ENCODE results near the gene REPS1. TPM values are rescaled to one million over a fixed set of nuclear protein-coding genes. Genes with fewer than 3 reads are reported as not detected.

The REPS1 gene
- total RNA-seq, 1 experiment from 2014 or later = 74.4 TPM

DNA sequence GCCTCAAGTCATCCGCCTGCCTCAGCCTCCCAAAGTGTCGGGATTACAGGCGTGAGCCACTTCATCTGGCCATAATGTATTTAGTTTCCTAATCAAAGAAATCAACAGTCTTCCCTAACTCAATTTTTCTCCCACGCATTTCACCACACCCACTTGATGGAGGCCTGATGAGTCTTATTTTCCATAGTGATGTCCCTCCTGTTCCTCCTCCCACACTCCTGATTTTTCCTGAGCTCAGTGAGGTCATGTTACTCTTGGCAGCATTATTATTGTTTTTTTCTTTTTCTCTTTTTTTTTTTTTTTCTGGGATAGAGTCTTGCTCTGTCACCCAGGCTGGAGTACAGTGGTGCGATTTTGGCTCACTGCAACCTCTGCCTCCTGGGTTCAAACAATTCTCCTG is 49.4 kb upstream of the REPS1 start:
- H2BK15ac ChIP-seq (ENCODE audit: low read depth, low read length) = no peak overlapping the region
- H3K18ac ChIP-seq (ENCODE audit: insufficient read length, low read depth, low read length) = no peak overlapping the region
- no peak overlapping the region for H3K4me3 Mint-ChIP-seq
- peak overlapping the region in 1 of 3 experiments; percentile 59; a peak in 1 of 7 replicates for H3K27ac Mint-ChIP-seq
- no peak overlapping the region for H3K14ac ChIP-seq (ENCODE audit: insufficient read depth, low read length)
- no peaks in the 10 kb centered on the region for H3K23me2 ChIP-seq (ENCODE audit: insufficient read length, low read depth, low read length, poor library complexity, severe bottlenecking)
- H3K9me3 ChIP-seq (ENCODE audit: control insufficient read depth, low read depth, low read length) = no peaks in the 10 kb centered on the region
- H2BK5ac ChIP-seq (ENCODE audit: insufficient read length, low read length) = no peak overlapping the region
- WGBS (ENCODE audit: extremely low coverage, insufficient read length, low lambda C conversion rate) = no CpG with 5 or more reads among the region's 5 CpGs
- H3K56ac ChIP-seq (ENCODE audit: insufficient read length, low read depth, low read length) = no peak overlapping the region
- H2BK120ac ChIP-seq (ENCODE audit: low read depth, low read length, poor library complexity, severe bottlenecking) = no peak overlapping the region
- no peak for DNase-seq
- no peak overlapping the region for H3K27ac ChIP-seq (ENCODE audit: insufficient read length, low read depth, low read length)
- no peak overlapping the region for H2AFZ ChIP-seq (ENCODE audit: low read length)
- H3K4me1 Mint-ChIP-seq = peaks cover 13 to 16% of the 10 kb centered on the region in 2 experiments
- no peak overlapping the region for H2AK5ac ChIP-seq (ENCODE audit: insufficient read length, low read length)
- H2BK12ac ChIP-seq (ENCODE audit: insufficient read length, low read depth, low read length) = no peak overlapping the region
- no peaks in the 10 kb centered on the region for H3K27me3 ChIP-seq (ENCODE audit: insufficient read depth, low read length)
- H3K4me2 ChIP-seq (ENCODE audit: insufficient read depth, insufficient read length, low read length) = no peak overlapping the region
- no peak overlapping the region for H3K9ac ChIP-seq (ENCODE audit: extremely low read depth, insufficient read length, low read length)
- H3K4ac ChIP-seq (ENCODE audit: low read depth, low read length) = no peak overlapping the region
- H3K36me3 Mint-ChIP-seq (ENCODE audit: insufficient read depth in 1 of 3, low read depth in 3 of 3) = peaks cover 46 to 73% (median 67%) of the 10 kb centered on the region in 3 experiments
- no peak overlapping the region for H4K91ac ChIP-seq (ENCODE audit: insufficient read length, low read depth, low read length)
- H4K5ac ChIP-seq (ENCODE audit: insufficient read length, low read depth, low read length) = no peak overlapping the region
- H3K27me3 Mint-ChIP-seq (ENCODE audit: low read depth) = no peaks in the 10 kb centered on the region
- H2BK20ac ChIP-seq (ENCODE audit: low read depth, low read length, poor library complexity, severe bottlenecking) = no peak overlapping the region
- no peak overlapping the region for H4K8ac ChIP-seq (replicated peaks; ENCODE audit: insufficient read length, low read depth, low read length)
- H3K4me1 ChIP-seq (ENCODE audit: insufficient read depth, low read length) = peaks cover 11% of the 10 kb centered on the region; the same call in 1 of the 2 replicates
- H3K79me2 ChIP-seq (ENCODE audit: insufficient read depth, low read length) = peaks cover 4% of the 10 kb centered on the region; the same call in 1 of the 2 replicates
- no peak overlapping the region for H3K23ac ChIP-seq (ENCODE audit: insufficient read length, low read depth, low read length)
- H3K79me1 ChIP-seq (ENCODE audit: insufficient read depth, low read depth, low read length, poor library complexity, severe bottlenecking) = peaks cover 3% of the 10 kb centered on the region
- no peak overlapping the region for H3T11ph ChIP-seq (ENCODE audit: low read length)
- no peaks in the 10 kb centered on the region for H3K9me3 Mint-ChIP-seq
- H4K20me1 ChIP-seq (ENCODE audit: control insufficient read depth, insufficient read depth, insufficient read length) = no peaks in the 10 kb centered on the region
- TF ChIP-seq, protein P1, sequence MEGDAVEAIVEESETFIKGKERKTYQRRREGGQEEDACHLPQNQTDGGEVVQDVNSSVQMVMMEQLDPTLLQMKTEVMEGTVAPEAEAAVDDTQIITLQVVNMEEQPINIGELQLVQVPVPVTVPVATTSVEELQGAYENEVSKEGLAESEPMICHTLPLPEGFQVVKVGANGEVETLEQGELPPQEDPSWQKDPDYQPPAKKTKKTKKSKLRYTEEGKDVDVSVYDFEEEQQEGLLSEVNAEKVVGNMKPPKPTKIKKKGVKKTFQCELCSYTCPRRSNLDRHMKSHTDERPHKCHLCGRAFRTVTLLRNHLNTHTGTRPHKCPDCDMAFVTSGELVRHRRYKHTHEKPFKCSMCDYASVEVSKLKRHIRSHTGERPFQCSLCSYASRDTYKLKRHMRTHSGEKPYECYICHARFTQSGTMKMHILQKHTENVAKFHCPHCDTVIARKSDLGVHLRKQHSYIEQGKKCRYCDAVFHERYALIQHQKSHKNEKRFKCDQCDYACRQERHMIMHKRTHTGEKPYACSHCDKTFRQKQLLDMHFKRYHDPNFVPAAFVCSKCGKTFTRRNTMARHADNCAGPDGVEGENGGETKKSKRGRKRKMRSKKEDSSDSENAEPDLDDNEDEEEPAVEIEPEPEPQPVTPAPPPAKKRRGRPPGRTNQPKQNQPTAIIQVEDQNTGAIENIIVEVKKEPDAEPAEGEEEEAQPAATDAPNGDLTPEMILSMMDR (conservative IDR thresholded peaks at IDR 0.05) = no peak
